Mucosa of gallbladder (tissue), 1 donor: ENCODE data around the gene RNF220. TPM values are rescaled to one million over a fixed set of nuclear protein-coding genes. Genes with fewer than 3 reads are reported as not detected.

Experiments
- DNase-seq: peaks from one replicate; pipeline ENCODE4 v3.0.0-alpha.2; 2020; ENCODE audit warnings: low spot score
- total RNA-seq: library from RNA; stranded (reverse); gene quantifications from one replicate; pipeline ENCODE4 v1.2.1, GENCODE V29; 2021
- donor health status: DM: no; HTN: no; CAD: no.

Gene RNF220
- total RNA-seq, 1 donor from 2014 or later, result 68.1 TPM

- DNase-seq, result no peak
These were observed 118.8 kb downstream of the RNF220 start for GRCh38 chr1:44523593-44524591.

GRCh38 chr1:44524655-44525500 lies 119.8 kb downstream of the RNF220 start:
- DNase-seq, result no peak

GRCh38 chr1:44526295-44527073 lies 121.4 kb downstream of the RNF220 start:
- DNase-seq, result no peak

GRCh38 chr1:44531785-44532566 lies 126.9 kb downstream of the RNF220 start:
- no peak for DNase-seq

- DNase-seq, result no peak
These were observed 127.5 kb downstream of the RNF220 start for GRCh38 chr1:44532567-44532944.

GRCh38 chr1:44534771-44535170 lies 129.7 kb downstream of the RNF220 start:
- DNase-seq, result no peak

- DNase-seq, result no peak
These were observed 131.5 kb downstream of the RNF220 start for GRCh38 chr1:44536357-44537209.

GRCh38 chr1:44537538-44537937 lies 132.5 kb downstream of the RNF220 start:
- DNase-seq, result no peak

GRCh38 chr1:44537956-44538355 lies 132.9 kb downstream of the RNF220 start:
- no peak for DNase-seq

GRCh38 chr1:44539991-44540730 lies 135.1 kb downstream of the RNF220 start:
- no peak for DNase-seq

GRCh38 chr1:44542420-44543063 lies 137.5 kb downstream of the RNF220 start:
- DNase-seq, result no peak

GRCh38 chr1:44543064-44543744 lies 138.1 kb downstream of the RNF220 start:
- no peak for DNase-seq

GRCh38 chr1:44543786-44544185 lies 138.7 kb downstream of the RNF220 start:
- DNase-seq, result no peak

- no peak for DNase-seq
These were observed 139.9 kb downstream of the RNF220 start for GRCh38 chr1:44544960-44545359.

GRCh38 chr1:44545961-44546360 lies 140.9 kb downstream of the RNF220 start:
- DNase-seq, result no peak

GRCh38 chr1:44546403-44547053 lies 141.5 kb downstream of the RNF220 start:
- DNase-seq, result no peak

GRCh38 chr1:44547361-44547760 lies 142.3 kb downstream of the RNF220 start:
- DNase-seq, result no peak

GRCh38 chr1:44547837-44548236 lies 142.8 kb downstream of the RNF220 start:
- no peak for DNase-seq
